ENCODE measurements around the gene MSANTD7.

- no peak for TF ChIP-seq CTCF (IDR thresholded peaks at IDR 0.05; ENCODE audit: insufficient read depth, low read length)
- no peak for TF ChIP-seq REST (IDR thresholded peaks at IDR 0.05; ENCODE audit: insufficient replicate concordance, low read depth)
- no peak for TF ChIP-seq POLR2AphosphoS5 (IDR thresholded peaks at IDR 0.05; ENCODE audit: low read depth)
These were observed 14.1 kb upstream of the MSANTD7 start for GRCh38 chr10:14823966-14824365.
